ENCODE measurements around the gene KRT81.

DNA sequence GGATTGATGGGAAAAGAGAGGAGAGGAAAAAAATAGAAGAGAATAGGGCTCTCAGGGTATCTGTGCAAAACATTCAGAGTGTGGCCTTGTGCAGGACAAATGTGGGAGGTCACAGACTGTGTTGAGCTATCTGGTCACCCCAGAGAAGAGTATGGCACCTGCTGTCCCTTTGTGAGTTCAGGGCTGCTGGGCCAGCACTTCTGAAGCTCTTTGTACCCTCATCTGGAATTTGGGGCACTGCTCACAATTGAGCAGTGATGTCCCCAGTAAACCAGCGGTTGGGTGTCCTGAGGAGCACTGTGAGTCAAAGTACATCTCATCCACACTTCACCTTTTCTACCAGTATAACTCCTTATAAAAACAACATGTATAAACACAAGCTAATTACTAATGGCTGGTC, 2.6 kb upstream of the KRT81 start:
- TF ChIP-seq, protein P1, sequence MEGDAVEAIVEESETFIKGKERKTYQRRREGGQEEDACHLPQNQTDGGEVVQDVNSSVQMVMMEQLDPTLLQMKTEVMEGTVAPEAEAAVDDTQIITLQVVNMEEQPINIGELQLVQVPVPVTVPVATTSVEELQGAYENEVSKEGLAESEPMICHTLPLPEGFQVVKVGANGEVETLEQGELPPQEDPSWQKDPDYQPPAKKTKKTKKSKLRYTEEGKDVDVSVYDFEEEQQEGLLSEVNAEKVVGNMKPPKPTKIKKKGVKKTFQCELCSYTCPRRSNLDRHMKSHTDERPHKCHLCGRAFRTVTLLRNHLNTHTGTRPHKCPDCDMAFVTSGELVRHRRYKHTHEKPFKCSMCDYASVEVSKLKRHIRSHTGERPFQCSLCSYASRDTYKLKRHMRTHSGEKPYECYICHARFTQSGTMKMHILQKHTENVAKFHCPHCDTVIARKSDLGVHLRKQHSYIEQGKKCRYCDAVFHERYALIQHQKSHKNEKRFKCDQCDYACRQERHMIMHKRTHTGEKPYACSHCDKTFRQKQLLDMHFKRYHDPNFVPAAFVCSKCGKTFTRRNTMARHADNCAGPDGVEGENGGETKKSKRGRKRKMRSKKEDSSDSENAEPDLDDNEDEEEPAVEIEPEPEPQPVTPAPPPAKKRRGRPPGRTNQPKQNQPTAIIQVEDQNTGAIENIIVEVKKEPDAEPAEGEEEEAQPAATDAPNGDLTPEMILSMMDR (IDR thresholded peaks at IDR 0.05) = no peak
- TF ChIP-seq POLR2A (IDR thresholded peaks at IDR 0.05) = no peak
